ENCODE data around the gene TIMM23B.
"Not testable (repeated sequence)": the region's sequence is repeated elsewhere in the genome, so short reads cannot be mapped to it uniquely, and the experiment has no call there.

The TIMM23B gene

GRCh38 chr10:49988376-49988775, 46.5 kb downstream of the TIMM23B start, which contains the start of gene AGAP6:
Gene AGAP6 (plus strand): TSS chr10:49988406. CDS start chr10:49988716, 310 bp downstream.
- H3K27ac ChIP-seq (ENCODE audit: low read length); H3K9me3 ChIP-seq (ENCODE audit: insufficient read depth, low read depth, low read length); H3K4me3 ChIP-seq (ENCODE audit: low read length); H3K4me1 ChIP-seq (ENCODE audit: insufficient read depth, low read length); H3K36me3 ChIP-seq (ENCODE audit: insufficient read depth, low read depth, low read length); H3K9ac ChIP-seq (ENCODE audit: low read depth, low read length); H3K27me3 ChIP-seq (ENCODE audit: insufficient read depth, low read length): not testable (repeated sequence)

- H3K9ac ChIP-seq (ENCODE audit: low read depth, low read length); H3K36me3 ChIP-seq (ENCODE audit: insufficient read depth, low read depth, low read length); H3K27ac ChIP-seq (ENCODE audit: low read length); H3K4me3 ChIP-seq (ENCODE audit: low read length); H3K9me3 ChIP-seq (ENCODE audit: insufficient read depth, low read depth, low read length); H3K27me3 ChIP-seq (ENCODE audit: insufficient read depth, low read length); H3K4me1 ChIP-seq (ENCODE audit: insufficient read depth, low read length): not testable (repeated sequence)
Observed at GRCh38 chr10:49995321-49995720, 53.5 kb downstream of the TIMM23B start.

- H3K9me3 ChIP-seq (ENCODE audit: insufficient read depth, low read depth, low read length); H3K9ac ChIP-seq (ENCODE audit: low read depth, low read length); H3K27ac ChIP-seq (ENCODE audit: low read length); H3K4me3 ChIP-seq (ENCODE audit: low read length); H3K36me3 ChIP-seq (ENCODE audit: insufficient read depth, low read depth, low read length); H3K27me3 ChIP-seq (ENCODE audit: insufficient read depth, low read length); H3K4me1 ChIP-seq (ENCODE audit: insufficient read depth, low read length): not testable (repeated sequence)
Observed at GRCh38 chr10:50014024-50014423, 72.2 kb downstream of the TIMM23B start.

GRCh38 chr10:50015596-50016220, 73.9 kb downstream of the TIMM23B start:
- H3K27ac ChIP-seq (ENCODE audit: low read length); H3K4me3 ChIP-seq (ENCODE audit: low read length); H3K4me1 ChIP-seq (ENCODE audit: insufficient read depth, low read length); H3K9me3 ChIP-seq (ENCODE audit: insufficient read depth, low read depth, low read length); H3K9ac ChIP-seq (ENCODE audit: low read depth, low read length); H3K36me3 ChIP-seq (ENCODE audit: insufficient read depth, low read depth, low read length); H3K27me3 ChIP-seq (ENCODE audit: insufficient read depth, low read length): not testable (repeated sequence)

- H3K9me3 ChIP-seq (ENCODE audit: insufficient read depth, low read depth, low read length); H3K27ac ChIP-seq (ENCODE audit: low read length); H3K4me3 ChIP-seq (ENCODE audit: low read length); H3K27me3 ChIP-seq (ENCODE audit: insufficient read depth, low read length); H3K9ac ChIP-seq (ENCODE audit: low read depth, low read length); H3K36me3 ChIP-seq (ENCODE audit: insufficient read depth, low read depth, low read length); H3K4me1 ChIP-seq (ENCODE audit: insufficient read depth, low read length): not testable (repeated sequence)
Observed at GRCh38 chr10:50016926-50017325, 75.1 kb downstream of the TIMM23B start.

- H3K4me1 ChIP-seq (ENCODE audit: insufficient read depth, low read length); H3K9ac ChIP-seq (ENCODE audit: low read depth, low read length); H3K36me3 ChIP-seq (ENCODE audit: insufficient read depth, low read depth, low read length); H3K4me3 ChIP-seq (ENCODE audit: low read length); H3K9me3 ChIP-seq (ENCODE audit: insufficient read depth, low read depth, low read length); H3K27ac ChIP-seq (ENCODE audit: low read length); H3K27me3 ChIP-seq (ENCODE audit: insufficient read depth, low read length): not testable (repeated sequence)
Observed at GRCh38 chr10:50017646-50018045, 75.8 kb downstream of the TIMM23B start.

- not testable (repeated sequence) for H3K36me3 ChIP-seq (ENCODE audit: insufficient read depth, low read depth, low read length); H3K27ac ChIP-seq (ENCODE audit: low read length); H3K9ac ChIP-seq (ENCODE audit: low read depth, low read length); H3K4me1 ChIP-seq (ENCODE audit: insufficient read depth, low read length); H3K4me3 ChIP-seq (ENCODE audit: low read length); H3K9me3 ChIP-seq (ENCODE audit: insufficient read depth, low read depth, low read length); H3K27me3 ChIP-seq (ENCODE audit: insufficient read depth, low read length)
Observed at GRCh38 chr10:50019279-50019678, 77.4 kb downstream of the TIMM23B start.

GRCh38 chr10:50020451-50021024, 78.7 kb downstream of the TIMM23B start:
- not testable (repeated sequence) for H3K4me3 ChIP-seq (ENCODE audit: low read length); H3K9ac ChIP-seq (ENCODE audit: low read depth, low read length); H3K27me3 ChIP-seq (ENCODE audit: insufficient read depth, low read length); H3K9me3 ChIP-seq (ENCODE audit: insufficient read depth, low read depth, low read length); H3K4me1 ChIP-seq (ENCODE audit: insufficient read depth, low read length); H3K27ac ChIP-seq (ENCODE audit: low read length); H3K36me3 ChIP-seq (ENCODE audit: insufficient read depth, low read depth, low read length)

- Histone ChIP-seq H3K27ac (ENCODE audit: low read length) (no peak overlapping the region), H3K9ac (ENCODE audit: low read depth, low read length) (no peak overlapping the region)
Observed at GRCh38 chr10:50021646-50022045, 79.8 kb downstream of the TIMM23B start.

More at GRCh38 chr10:50021646-50022045, 79.8 kb downstream of the TIMM23B start:
- Histone ChIP-seq H3K4me3 (ENCODE audit: low read length) (no peak overlapping the region), H3K9me3 (ENCODE audit: insufficient read depth, low read depth, low read length) (no peaks in the 10 kb centered on the region), H3K27me3 (ENCODE audit: insufficient read depth, low read length) (no peaks in the 10 kb centered on the region), H3K4me1 (ENCODE audit: insufficient read depth, low read length) (no peaks in the 10 kb centered on the region), H3K36me3 (ENCODE audit: insufficient read depth, low read depth, low read length) (no peaks in the 10 kb centered on the region)
